HEK293T (cell line): ENCODE results near the gene MYLK.

Experiments used
- CTCF ChIA-PET: fragments of 350-600 bp; formaldehyde crosslinking; extraction: SDS; loops from one replicate; lab custom pipeline; 2021; ENCODE audit warnings: antibody characterized with exemption, inconsistent platforms; lab: Yijun Ruan, JAX
- POLR2A ChIA-PET: fragments of 350-600 bp; formaldehyde crosslinking; extraction: SDS; loops from one replicate; lab custom pipeline; 2020; ENCODE audit warnings: antibody characterized with exemption, inconsistent platforms; lab: Yijun Ruan, JAX
- DNase-seq: peaks from one replicate; pipeline ENCODE4 v3.0.0; 2012; ENCODE audit warnings: mixed read lengths; ENCODE audit errors: extremely low spot score
- ARNT ChIP-seq: fragments of 450-650 bp; IDR thresholded peaks from 2 replicates; pipeline ENCODE4 v1.6.1; 2017; ENCODE audit warnings: mild to moderate bottlenecking
- BHLHE40 ChIP-seq: fragments of 450-650 bp; IDR thresholded peaks from 2 replicates; pipeline ENCODE4 v1.6.1; 2016; ENCODE audit warnings: mild to moderate bottlenecking, moderate library complexity, borderline replicate concordance
- CTBP1 ChIP-seq: fragments of 450-650 bp; IDR thresholded peaks from 2 replicates; pipeline ENCODE4 v1.6.1; 2016; ENCODE audit warnings: borderline replicate concordance
- ELF4 ChIP-seq: fragments of 450-650 bp; IDR thresholded peaks from 2 replicates; pipeline ENCODE4 v1.6.1; 2017; ENCODE audit warnings: antibody characterized with exemption
- FOXA1 ChIP-seq: fragments of 450-650 bp; IDR thresholded peaks from 2 replicates; pipeline ENCODE4 v1.6.1; 2016; ENCODE audit warnings: mild to moderate bottlenecking
- FOXK2 ChIP-seq: fragments of 450-650 bp; IDR thresholded peaks from 2 replicates; pipeline ENCODE4 v1.6.1; 2016; ENCODE audit warnings: mild to moderate bottlenecking
- FOXM1 ChIP-seq: fragments of 450-650 bp; IDR thresholded peaks from 2 replicates; pipeline ENCODE4 v1.6.1; 2017; ENCODE audit warnings: mild to moderate bottlenecking, borderline replicate concordance
- HDGF ChIP-seq: fragments of 450-650 bp; IDR thresholded peaks from 2 replicates; pipeline ENCODE4 v1.6.1; 2017; ENCODE audit warnings: antibody characterized with exemption, borderline replicate concordance
- L3MBTL2 ChIP-seq: fragments of 450-650 bp; conservative IDR thresholded peaks from 2 replicates; pipeline ENCODE4 v1.6.1; 2016; ENCODE audit warnings: mild to moderate bottlenecking
- LEF1 ChIP-seq: fragments of 450-650 bp; IDR thresholded peaks from 2 replicates; pipeline ENCODE4 v1.6.1; 2017; ENCODE audit warnings: mild to moderate bottlenecking, borderline replicate concordance
- NFRKB ChIP-seq: fragments of 450-650 bp; IDR thresholded peaks from 2 replicates; pipeline ENCODE4 v1.6.1; 2016; ENCODE audit warnings: mild to moderate bottlenecking, moderate library complexity
- PKNOX1 ChIP-seq: fragments of 450-650 bp; IDR thresholded peaks from 2 replicates; pipeline ENCODE4 v1.6.1; 2016
- SP1 ChIP-seq: fragments of 450-650 bp; IDR thresholded peaks from 2 replicates; pipeline ENCODE4 v1.6.1; 2017
- SUZ12 ChIP-seq: fragments of 450-650 bp; IDR thresholded peaks from 2 replicates; pipeline ENCODE4 v1.6.1; 2016; ENCODE audit warnings: mild to moderate bottlenecking
- TARDBP ChIP-seq: fragments of 450-650 bp; IDR thresholded peaks from 2 replicates; pipeline ENCODE4 v1.6.1; 2016
- ZNF384 ChIP-seq: fragments of 450-650 bp; IDR thresholded peaks from 2 replicates; pipeline ENCODE4 v1.6.1; 2016

MYLK gene

GRCh38 chr3:123584284-123584987 is 299.7 kb downstream of the MYLK start:
- CTCF ChIA-PET = no interaction called here
- no peak for TF ChIP-seq HDGF
- no peak for TF ChIP-seq ZNF384
- no peak for TF ChIP-seq TARDBP
- no peak for TF ChIP-seq FOXK2
- no peak for TF ChIP-seq FOXM1
- TF ChIP-seq BHLHE40 = no peak
- no peak for TF ChIP-seq CTBP1
- TF ChIP-seq SUZ12 = no peak
- no peak for TF ChIP-seq ARNT
- no peak for TF ChIP-seq LEF1
- no peak for TF ChIP-seq L3MBTL2
- TF ChIP-seq PKNOX1 = no peak
- no peak for TF ChIP-seq SP1
- TF ChIP-seq FOXA1 = no peak
- TF ChIP-seq ELF4 = no peak
- TF ChIP-seq NFRKB = no peak
- POLR2A ChIA-PET = interaction anchor here (2.0 kb wide), 1 partner anchor 11 kb away, joined by 11 read pairs; no protein-coding TSS in a partner anchor
- DNase-seq = peak; percentile 45

- TF ChIP-seq FOXK2 (no peak), L3MBTL2 (no peak), SUZ12 (no peak), FOXA1 (no peak)
- DNase-seq = no peak
- ChIA-PET POLR2A (no interaction called here), CTCF (no interaction called here)
These were observed 300.6 kb downstream of the MYLK start for GRCh38 chr3:123583561-123583960.

- POLR2A ChIA-PET = no interaction called here
- TF ChIP-seq CTBP1 = no peak
- no peak for TF ChIP-seq BHLHE40
- no peak for TF ChIP-seq L3MBTL2
- TF ChIP-seq FOXM1 = no peak
- TF ChIP-seq ZNF384 = no peak
- no peak for TF ChIP-seq FOXA1
- no peak for TF ChIP-seq ARNT
- TF ChIP-seq LEF1 = no peak
- no peak for TF ChIP-seq SUZ12
- no peak for TF ChIP-seq ELF4
- TF ChIP-seq FOXK2 = no peak
- TF ChIP-seq SP1 = no peak
- no peak for TF ChIP-seq TARDBP
- no peak for TF ChIP-seq HDGF
- no peak for TF ChIP-seq PKNOX1
- TF ChIP-seq NFRKB = no peak
- CTCF ChIA-PET = interaction anchor here (0.7 kb wide), 1 partner anchor 38 kb away, joined by 3 read pairs; no protein-coding TSS in a partner anchor
- DNase-seq = no peak
These were observed 301.8 kb downstream of the MYLK start for GRCh38 chr3:123582315-123582714.

GRCh38 chr3:123576122-123576521 is 308.0 kb downstream of the MYLK start:
- POLR2A ChIA-PET = interaction anchor here (1.3 kb wide), 1 partner anchor 10 kb away, joined by 4 read pairs; no protein-coding TSS in a partner anchor

GRCh38 chr3:123571973-123572365 is 312.2 kb downstream of the MYLK start:
- TF ChIP-seq L3MBTL2 (no peak), SP1 (no peak), CTBP1 (no peak), SUZ12 (no peak), ZNF384 (no peak), FOXA1 (no peak), FOXM1 (no peak), ARNT (no peak)
- CTCF ChIA-PET = interaction anchor here (1.6 kb wide), 1 partner anchor 13 kb away, joined by 3 read pairs; no protein-coding TSS in a partner anchor
- no peak for DNase-seq
- POLR2A ChIA-PET = no interaction called here

More at GRCh38 chr3:123576122-123576521, 308.0 kb downstream of the MYLK start:
- CTCF ChIA-PET = interaction anchor here (0.9 kb wide), 1 partner anchor 16 kb away, joined by 4 read pairs; no protein-coding TSS in a partner anchor
- no peak for TF ChIP-seq SUZ12
- no peak for TF ChIP-seq PKNOX1
- no peak for TF ChIP-seq L3MBTL2
- TF ChIP-seq BHLHE40 = no peak
- no peak for TF ChIP-seq FOXA1
- no peak for TF ChIP-seq CTBP1
- no peak for TF ChIP-seq NFRKB
- no peak for DNase-seq

GRCh38 chr3:123571264-123571972 is 312.7 kb downstream of the MYLK start:
- no peak for DNase-seq
- POLR2A ChIA-PET = no interaction called here
- no peak for TF ChIP-seq FOXM1
- TF ChIP-seq SUZ12 = no peak
- no peak for TF ChIP-seq SP1
- no peak for TF ChIP-seq ARNT
- TF ChIP-seq LEF1 = no peak
- no peak for TF ChIP-seq BHLHE40
- no peak for TF ChIP-seq FOXK2
- no peak for TF ChIP-seq HDGF
- no peak for TF ChIP-seq ZNF384
- TF ChIP-seq CTBP1 = no peak
- no peak for TF ChIP-seq PKNOX1
- no peak for TF ChIP-seq FOXA1
- TF ChIP-seq NFRKB = no peak
- no peak for TF ChIP-seq TARDBP
- TF ChIP-seq ELF4 = no peak
- CTCF ChIA-PET = interaction anchor here (1.6 kb wide), 1 partner anchor 13 kb away, joined by 3 read pairs; no protein-coding TSS in a partner anchor
